HG03378 (cell line): ENCODE results near the gene PBX4.
"Not testable (repeated sequence)": the region's sequence is repeated elsewhere in the genome, so short reads cannot be mapped to it uniquely, and the experiment has no call there.

Source experiments
- ATAC-seq: cut with Tn5 transposase; IDR thresholded peaks from one replicate; pipeline ENCODE4 v1.9.1; 2021; ENCODE audit warnings: mild to moderate bottlenecking, moderate library complexity; ENCODE audit not compliant: unreplicated experiment

The PBX4 gene

DNA sequence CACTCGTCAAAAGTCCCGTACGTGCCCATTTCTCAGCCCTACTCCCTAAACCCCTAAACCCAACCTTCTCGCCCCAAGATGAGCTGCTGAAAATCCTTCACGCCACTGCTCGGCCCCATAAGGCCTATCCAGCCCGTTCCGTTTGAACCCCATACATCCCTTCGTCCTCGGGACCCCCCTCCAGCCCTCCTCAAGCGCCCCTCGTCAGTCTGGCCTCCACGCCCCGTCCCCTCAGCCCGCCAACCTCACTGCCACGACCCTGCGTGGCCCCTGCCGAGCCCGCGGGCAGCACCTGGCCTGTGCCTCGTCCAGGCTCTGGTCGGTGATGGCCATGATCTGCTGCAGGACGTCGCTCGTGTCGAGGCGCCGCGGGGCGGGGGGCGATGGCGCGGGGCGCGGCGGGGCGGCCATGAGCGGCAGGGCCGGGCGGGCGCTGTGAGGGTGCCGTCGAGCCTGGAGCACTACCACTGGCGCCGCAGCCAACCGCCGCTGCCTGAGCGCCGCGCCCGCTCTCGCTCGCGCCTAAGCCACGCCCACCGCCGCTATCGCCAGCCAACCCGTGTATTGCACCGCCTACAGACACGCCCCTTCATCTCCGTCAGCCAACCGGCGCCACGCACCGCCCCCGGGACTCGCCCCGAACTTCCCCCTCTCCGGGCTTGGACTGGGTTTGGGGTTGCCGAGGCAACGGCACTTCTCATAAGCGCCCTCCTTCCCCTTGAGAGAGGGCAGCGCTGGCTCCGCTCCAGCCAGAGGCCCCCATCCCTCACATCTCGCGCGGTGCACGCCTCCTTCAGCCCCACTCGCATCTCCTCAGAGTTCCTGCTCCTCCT is at the start of gene PBX4:
TSS of gene PBX4 (minus strand) at position 469 of the 833 bp plus-strand sequence. CDS start at position 411, 58 bp downstream.
- peak; percentile 91 for ATAC-seq

DNA sequence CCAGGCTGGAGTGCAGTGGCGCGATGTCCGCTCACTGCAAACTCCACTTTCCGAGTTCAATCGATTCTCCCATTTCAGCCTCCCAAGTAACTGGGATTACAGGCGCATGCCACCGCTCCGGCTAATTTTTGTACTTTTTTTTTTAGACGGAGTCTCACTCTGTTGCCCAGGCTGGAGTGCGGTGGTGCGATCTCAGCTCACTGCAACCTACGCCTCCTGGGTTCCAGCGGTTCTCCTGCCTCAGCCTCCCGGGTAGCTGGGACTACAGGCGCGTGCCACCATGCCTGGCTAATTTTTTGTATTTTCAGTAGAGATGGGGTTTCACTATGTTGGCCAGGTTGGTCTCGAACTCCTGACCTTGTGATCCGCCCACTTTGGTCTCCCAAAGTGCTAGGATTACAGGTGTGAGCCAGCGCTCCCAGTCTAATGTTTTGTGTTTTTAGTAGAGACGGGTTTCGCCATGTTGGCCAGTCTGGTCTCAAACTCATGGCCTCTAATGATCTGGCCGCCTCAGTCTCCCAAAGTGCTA is 47.0 kb upstream of the PBX4 start:
- not testable (repeated sequence) for ATAC-seq

- peak; percentile 65 for ATAC-seq
Measured at GRCh38 chr19:19663256-19664120, 45.0 kb upstream of the PBX4 start, which contains the start of gene ATP13A1. Gene ATP13A1, minus strand, starts transcription at chr19:19663676. Its CDS starts 10 bp downstream, at chr19:19663666.

GRCh38 chr19:19662871-19663255 is 44.4 kb upstream of the PBX4 start:
- no peak for ATAC-seq

- no peak for ATAC-seq
Measured at GRCh38 chr19:19662344-19662743, 43.9 kb upstream of the PBX4 start.

- ATAC-seq: peak; percentile 34
Measured at GRCh38 chr19:19661675-19662251, 43.3 kb upstream of the PBX4 start.

DNA sequence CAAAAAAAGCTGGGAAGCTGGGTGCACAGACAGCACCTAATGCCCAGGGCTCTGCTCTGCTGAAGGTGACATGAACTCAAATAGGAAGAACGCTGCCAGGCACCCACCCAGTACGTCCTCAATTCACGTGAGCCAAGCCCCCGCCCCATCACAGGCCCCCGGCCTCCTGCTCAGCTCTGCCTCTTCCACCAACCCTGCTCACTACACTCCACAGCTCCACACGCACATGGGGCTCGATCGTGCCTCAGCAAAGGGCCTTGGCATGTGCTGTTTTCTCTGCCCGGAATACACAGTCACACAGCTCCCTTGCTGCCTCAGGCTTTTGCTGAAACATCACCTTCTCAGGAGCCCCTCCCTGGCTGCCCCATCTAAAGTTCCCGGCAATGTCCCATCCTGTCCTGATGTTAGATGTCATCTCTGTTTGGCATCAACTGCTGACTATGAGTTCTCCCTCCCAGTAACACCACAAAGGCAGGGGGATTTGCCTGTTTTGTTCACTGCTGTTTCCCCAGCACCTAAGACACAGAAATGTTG is 42.7 kb upstream of the PBX4 start:
- ATAC-seq: no peak

DNA sequence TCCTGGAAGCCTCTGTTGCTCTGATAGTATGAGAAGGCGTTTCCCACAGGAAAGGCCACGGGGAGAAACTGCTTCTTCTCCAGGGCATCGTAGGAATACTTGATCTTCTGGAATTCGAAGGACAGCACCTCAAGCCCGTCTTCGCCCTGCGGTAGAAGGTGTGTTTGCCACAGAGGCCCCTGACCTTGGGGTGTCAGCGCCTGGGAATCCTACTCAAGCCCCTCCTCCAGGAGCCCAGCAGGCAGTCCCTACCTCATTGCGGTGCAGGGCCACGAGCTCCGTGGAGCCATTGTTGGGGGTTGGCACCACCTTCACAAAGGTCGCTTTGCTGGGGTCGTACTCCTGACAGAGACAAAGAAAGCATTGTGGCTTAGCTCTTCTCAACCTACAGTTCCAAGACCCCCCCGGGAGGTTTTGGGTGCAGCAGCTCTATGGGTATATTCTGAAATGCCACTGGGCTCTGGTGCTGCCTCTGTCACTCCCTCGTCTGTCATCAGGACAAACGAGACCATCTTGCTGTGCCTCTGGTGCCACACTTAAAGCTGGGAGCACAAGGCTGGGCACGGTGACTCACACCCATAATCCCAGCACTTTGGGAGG is 41.3 kb upstream of the PBX4 start:
- ATAC-seq: no peak

GRCh38 chr19:19657397-19657783 is 38.9 kb upstream of the PBX4 start:
- no peak for ATAC-seq

GRCh38 chr19:19656451-19657396 is 38.2 kb upstream of the PBX4 start:
- no peak for ATAC-seq

DNA sequence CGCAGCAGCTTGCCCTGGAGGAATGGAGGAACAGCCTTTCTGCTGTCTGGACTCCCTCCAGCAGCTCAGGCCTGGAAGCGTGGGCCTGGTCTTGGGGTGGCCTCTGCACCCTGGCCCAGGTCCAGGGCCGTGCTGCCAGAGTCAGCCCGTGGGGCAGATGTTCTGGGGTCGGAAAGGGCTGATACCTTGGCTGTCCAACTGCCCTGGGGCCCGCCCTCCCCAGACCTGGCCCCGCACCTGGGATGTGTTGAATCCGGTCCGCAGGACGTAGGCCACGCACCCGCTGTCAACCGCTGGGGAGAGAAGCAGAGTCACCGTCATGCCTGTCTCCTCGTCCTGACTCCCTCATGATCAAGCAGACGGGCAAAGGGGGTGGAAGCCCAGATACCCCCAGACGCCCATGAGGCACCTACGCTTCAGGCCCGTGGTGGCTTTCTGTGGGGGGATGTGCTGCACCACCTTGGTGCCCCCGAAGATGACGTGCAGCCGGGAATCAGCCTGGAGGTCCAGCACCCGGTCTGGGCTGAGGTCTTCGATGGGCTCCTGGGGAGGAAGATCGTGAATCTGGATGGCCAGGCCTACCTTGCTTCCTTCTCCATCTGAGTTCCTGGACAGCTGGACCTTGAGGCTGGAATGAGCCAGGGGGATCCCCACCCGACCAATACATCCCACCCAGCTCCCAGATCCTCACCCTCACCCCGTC is 37.3 kb upstream of the PBX4 start:
- no peak for ATAC-seq

GRCh38 chr19:19655051-19655594 is 36.6 kb upstream of the PBX4 start:
- no peak for ATAC-seq

- ATAC-seq: no peak
Measured at GRCh38 chr19:19654441-19654840, 36.0 kb upstream of the PBX4 start.

DNA sequence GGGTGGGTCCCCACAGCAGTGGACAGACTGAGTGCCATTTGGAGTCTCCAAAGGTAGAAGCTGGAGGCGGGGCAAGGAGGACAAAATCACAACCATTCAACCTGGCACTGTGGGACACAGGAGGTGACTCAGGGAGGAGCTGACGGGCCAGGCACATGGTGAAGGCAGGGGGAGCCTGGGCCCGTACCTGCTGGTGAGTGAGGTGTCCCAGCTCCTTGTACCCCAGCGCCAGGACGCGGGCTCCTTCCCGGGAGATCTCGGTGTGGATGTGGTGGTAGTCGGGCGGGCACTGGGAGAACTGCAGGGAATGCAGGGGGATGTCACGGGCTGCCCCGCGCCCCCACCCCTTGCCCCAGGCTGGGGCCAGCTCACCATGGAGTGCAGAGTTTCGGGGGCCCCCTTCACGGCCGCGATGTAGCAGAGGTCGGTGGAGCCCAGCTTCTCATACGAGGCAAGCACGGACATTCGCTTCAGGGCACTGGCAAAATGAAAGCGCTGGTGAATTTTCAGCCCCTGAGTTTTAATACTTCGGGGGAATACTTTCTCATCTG is 35.2 kb upstream of the PBX4 start:
- no peak for ATAC-seq

DNA sequence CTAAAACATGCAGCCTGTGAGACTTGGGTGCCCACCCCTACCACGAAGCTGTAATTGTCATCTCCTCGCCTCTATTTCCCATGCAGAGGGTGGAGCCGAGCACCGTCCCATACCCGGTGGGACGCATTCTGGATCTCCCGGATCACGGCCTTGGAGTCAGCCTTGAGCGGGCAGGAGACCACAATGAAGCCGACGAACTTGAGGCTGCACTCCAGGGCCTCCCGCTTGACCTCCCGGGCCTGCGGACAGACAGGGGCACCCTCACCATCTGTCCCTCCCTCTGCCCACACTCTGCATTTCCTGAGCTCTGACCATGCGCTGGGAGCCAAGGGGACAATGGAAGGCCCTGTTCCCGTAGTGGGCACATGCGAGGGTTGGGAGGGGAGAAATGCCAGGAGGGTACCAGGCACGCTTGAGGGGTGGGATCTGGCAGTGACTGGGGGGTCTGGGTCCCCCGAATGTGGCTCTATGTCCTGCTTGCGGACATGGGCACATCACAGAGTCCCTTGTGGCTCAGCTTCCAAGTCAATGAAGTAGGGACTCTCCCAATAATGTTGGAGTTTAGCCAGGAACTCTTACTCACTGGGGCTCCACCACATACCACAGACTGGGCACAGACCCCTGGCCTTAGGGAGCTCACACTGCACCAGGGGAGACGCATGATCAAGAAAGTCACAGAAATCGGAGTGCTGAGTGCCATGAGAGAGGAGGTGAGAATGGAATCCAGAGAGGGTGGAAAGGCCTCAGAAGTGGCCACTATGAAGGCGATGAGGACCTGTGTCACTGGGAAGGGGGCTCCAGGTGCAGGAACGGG is 34.2 kb upstream of the PBX4 start:
- no peak for ATAC-seq

DNA sequence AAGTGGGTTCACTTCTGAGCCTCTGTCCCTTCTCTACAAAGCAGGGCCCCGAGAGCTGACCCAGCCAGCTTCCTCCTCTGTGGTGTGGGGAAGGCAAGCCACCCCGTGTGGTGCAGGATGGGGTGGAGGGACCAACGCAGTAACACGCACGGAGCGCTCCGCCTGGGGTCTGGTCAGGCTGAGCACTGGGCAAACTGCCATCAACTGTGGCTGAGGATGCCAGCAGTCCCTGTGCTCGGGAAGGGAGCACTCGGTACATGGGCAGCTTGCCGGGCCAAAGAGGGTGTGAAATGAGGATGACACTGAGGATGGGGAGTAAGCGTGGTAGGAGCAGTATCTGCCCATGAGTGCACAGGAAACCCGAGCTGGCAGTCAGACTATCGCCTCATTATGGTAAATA is 32.6 kb upstream of the PBX4 start:
- no peak for ATAC-seq

DNA sequence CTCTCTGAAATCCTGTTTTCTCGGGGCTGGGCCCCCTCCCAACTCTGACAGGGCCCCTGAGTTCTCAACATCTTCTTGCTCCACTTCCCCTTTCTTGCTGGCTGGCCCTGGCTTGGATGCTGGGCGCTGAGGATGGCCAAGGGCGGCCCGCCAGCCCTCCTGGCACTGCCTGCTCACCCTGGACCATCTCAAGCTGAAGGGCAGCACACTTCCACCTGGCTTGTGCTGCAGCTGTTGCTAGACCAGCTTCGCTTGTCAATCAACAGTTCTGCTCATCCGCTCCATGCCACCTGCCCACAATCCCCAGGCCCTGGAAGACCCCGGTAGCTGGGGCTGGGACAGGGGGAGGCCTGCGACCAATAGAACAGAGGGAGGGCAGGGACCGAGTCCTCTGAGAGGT is 31.8 kb upstream of the PBX4 start:
- ATAC-seq: no peak
